NCI-H1930 (cell line): Measurements from ENCODE around the gene GRIK5.
"Not testable (repeated sequence)": the region's sequence is repeated elsewhere in the genome, so short reads cannot be mapped to it uniquely, and the experiment has no call there.

Experiments used
- DNase-seq, 2 experiments: peaks; one replicate each; lab custom pipeline; 2025; lab: John Stamatoyannopoulos, UW

Gene GRIK5

GRCh38 chr19:42017040-42017439, 53.0 kb downstream of the GRIK5 start:
- no peak for DNase-seq

- DNase-seq: not testable (repeated sequence)
Measured at GRCh38 chr19:42012747-42013146, 57.3 kb downstream of the GRIK5 start.

- DNase-seq: peak in 1 of 2 experiments; percentile 72
Measured at GRCh38 chr19:42010245-42011126, 59.5 kb downstream of the GRIK5 start.

GRCh38 chr19:42006569-42006968, 63.4 kb downstream of the GRIK5 start:
- DNase-seq: no peak

GRCh38 chr19:42005504-42005903, 64.5 kb downstream of the GRIK5 start:
- DNase-seq: no peak

GRCh38 chr19:42003506-42004294, 66.3 kb downstream of the GRIK5 start:
- no peak for DNase-seq

- DNase-seq: no peak
Measured at GRCh38 chr19:41999878-42000208, 70.2 kb downstream of the GRIK5 start.

GRCh38 chr19:41999071-41999877, 70.7 kb downstream of the GRIK5 start:
- peak; percentile 32 to 67 for DNase-seq

GRCh38 chr19:41998246-41999020, 71.6 kb downstream of the GRIK5 start:
- DNase-seq: peak; percentile 48 to 78

- DNase-seq: no peak
Measured at GRCh38 chr19:41997851-41998229, 72.2 kb downstream of the GRIK5 start.

- no peak for DNase-seq
Measured at GRCh38 chr19:41997121-41997850, 72.7 kb downstream of the GRIK5 start.

GRCh38 chr19:41995959-41996797, 73.8 kb downstream of the GRIK5 start:
- peak; percentile 36 to 56 for DNase-seq

- DNase-seq: no peak
Measured at GRCh38 chr19:41994994-41995958, 74.7 kb downstream of the GRIK5 start.

GRCh38 chr19:41994521-41994971, 75.5 kb downstream of the GRIK5 start:
- no peak for DNase-seq

- peak; percentile 76 to 81 for DNase-seq
Measured at GRCh38 chr19:41993612-41994483, 76.2 kb downstream of the GRIK5 start, which contains the start of gene ATP1A3. Gene ATP1A3, minus strand, starts transcription at chr19:41994230. Its CDS starts 154 bp downstream, at chr19:41994076.

GRCh38 chr19:41991925-41992569, 78.0 kb downstream of the GRIK5 start:
- not testable (repeated sequence) for DNase-seq

- no peak for DNase-seq
Measured at GRCh38 chr19:41991025-41991424, 79.0 kb downstream of the GRIK5 start.
